ENCODE measurements around the gene TRAPPC2.

- TF ChIP-seq FOS (IDR thresholded peaks at IDR 0.05; ENCODE audit: low read depth, low read length), result no peak
- no peak for TF ChIP-seq CTCF (conservative IDR thresholded peaks at IDR 0.05; ENCODE audit: low read depth, low read length)
- TF ChIP-seq POLR2A (IDR thresholded peaks at IDR 0.05; ENCODE audit: low read depth, low read length), result no peak
- TF ChIP-seq RAD21 (IDR thresholded peaks at IDR 0.05; ENCODE audit: low read length), result no peak
Observed at GRCh38 chrX:13759152-13759718, 24.8 kb upstream of the TRAPPC2 start.
